ENCODE measurements around the gene MSANTD3. TPM values are rescaled to one million over a fixed set of nuclear protein-coding genes. Genes with fewer than 3 reads are reported as not detected.
A peak's percentile ranks its signal among the peaks of the same experiment; 100 is the strongest.

Gene MSANTD3
- total RNA-seq, 3 donors from 2014 or later (not counting 1 experiment from before 2014, with no cell fraction given): 11.3 to 15.6 (median 14.2) TPM

DNA sequence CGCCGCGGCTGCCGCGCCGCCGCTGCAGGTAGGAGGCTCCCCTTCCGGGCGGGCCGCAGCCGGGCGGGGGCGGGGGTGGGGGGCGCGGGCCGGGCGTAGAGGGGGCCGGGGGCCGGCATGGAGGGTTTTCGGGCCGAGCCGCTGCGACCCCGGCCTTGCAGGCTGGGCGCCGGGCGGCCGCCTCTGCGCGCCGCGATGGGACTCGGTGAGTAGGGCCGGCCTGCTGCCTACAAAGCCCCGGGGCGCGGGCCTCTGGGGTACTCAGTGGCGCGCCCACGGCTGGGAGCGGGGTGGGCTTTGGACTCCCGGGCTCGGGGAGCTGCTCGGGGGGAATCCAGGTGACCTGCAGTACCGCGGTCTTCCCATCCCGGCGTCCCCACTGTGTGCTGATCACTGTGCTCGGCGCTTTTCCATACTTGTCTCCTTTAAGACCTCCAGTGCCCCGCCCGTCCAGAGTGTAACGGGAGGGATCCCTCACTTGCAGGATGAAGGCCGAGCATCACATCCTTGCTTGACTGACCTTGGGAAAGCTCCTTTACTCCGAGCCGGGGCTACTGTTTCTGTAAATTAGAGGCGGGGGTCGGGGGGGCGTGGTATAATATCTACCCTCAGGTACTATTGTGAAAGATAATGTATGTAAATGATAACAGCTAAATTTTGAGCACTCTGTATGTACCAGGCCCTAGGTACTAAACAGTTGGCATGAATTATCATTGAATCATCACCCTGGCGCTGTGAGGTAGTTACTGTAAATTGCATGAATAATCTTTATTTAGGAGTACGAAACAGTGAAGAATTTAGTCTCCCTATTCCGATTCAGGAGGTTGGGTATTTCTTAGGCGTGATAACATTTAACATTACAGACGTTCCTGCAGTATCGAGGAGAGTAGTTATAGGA lies 672 bp downstream of the MSANTD3 start:
- H3K36me3 ChIP-seq (ENCODE audit: control insufficient read depth, insufficient read depth, low read length): no peaks in the 10 kb centered on the region
- H3K4me3 Mint-ChIP-seq: peak overlapping the region; percentile 71
- H3K9me3 ChIP-seq (ENCODE audit: control insufficient read depth, insufficient read depth, low read length): no peaks in the 10 kb centered on the region
- no peaks in the 10 kb centered on the region for H3K9me3 Mint-ChIP-seq
- intact Hi-C loops (cut with micrococcal nuclease): no loop called here
- peaks cover 20% of the 10 kb centered on the region for H3K4me1 ChIP-seq (ENCODE audit: control insufficient read depth, insufficient read depth, low read length)
- H3K27ac ChIP-seq (ENCODE audit: low read length): no peak overlapping the region
- DNase-seq: no peak
- peak overlapping the region; percentile 50 for H3K4me3 ChIP-seq (ENCODE audit: low read length)
- ATAC-seq: peak; percentile 49 to 57 (median 55)
- no peaks in the 10 kb centered on the region for H3K27me3 ChIP-seq (ENCODE audit: control insufficient read depth, insufficient read depth, low read length)
- no peaks in the 10 kb centered on the region for H3K36me3 Mint-ChIP-seq
- WGBS (ENCODE audit: insufficient coverage): 9% methylated on average over 60 of the region's 65 CpGs
- H3K27ac Mint-ChIP-seq: peak overlapping the region; percentile 55 to 58
- H3K27me3 Mint-ChIP-seq (ENCODE audit: low read depth in 2 of 2): peaks cover 0 to 2% of the 10 kb centered on the region in 2 donors
- TF ChIP-seq, protein P1, sequence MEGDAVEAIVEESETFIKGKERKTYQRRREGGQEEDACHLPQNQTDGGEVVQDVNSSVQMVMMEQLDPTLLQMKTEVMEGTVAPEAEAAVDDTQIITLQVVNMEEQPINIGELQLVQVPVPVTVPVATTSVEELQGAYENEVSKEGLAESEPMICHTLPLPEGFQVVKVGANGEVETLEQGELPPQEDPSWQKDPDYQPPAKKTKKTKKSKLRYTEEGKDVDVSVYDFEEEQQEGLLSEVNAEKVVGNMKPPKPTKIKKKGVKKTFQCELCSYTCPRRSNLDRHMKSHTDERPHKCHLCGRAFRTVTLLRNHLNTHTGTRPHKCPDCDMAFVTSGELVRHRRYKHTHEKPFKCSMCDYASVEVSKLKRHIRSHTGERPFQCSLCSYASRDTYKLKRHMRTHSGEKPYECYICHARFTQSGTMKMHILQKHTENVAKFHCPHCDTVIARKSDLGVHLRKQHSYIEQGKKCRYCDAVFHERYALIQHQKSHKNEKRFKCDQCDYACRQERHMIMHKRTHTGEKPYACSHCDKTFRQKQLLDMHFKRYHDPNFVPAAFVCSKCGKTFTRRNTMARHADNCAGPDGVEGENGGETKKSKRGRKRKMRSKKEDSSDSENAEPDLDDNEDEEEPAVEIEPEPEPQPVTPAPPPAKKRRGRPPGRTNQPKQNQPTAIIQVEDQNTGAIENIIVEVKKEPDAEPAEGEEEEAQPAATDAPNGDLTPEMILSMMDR (IDR thresholded peaks at IDR 0.05): no peak
- H3K4me1 Mint-ChIP-seq: peaks cover 17 to 27% of the 10 kb centered on the region in 2 donors

DNA sequence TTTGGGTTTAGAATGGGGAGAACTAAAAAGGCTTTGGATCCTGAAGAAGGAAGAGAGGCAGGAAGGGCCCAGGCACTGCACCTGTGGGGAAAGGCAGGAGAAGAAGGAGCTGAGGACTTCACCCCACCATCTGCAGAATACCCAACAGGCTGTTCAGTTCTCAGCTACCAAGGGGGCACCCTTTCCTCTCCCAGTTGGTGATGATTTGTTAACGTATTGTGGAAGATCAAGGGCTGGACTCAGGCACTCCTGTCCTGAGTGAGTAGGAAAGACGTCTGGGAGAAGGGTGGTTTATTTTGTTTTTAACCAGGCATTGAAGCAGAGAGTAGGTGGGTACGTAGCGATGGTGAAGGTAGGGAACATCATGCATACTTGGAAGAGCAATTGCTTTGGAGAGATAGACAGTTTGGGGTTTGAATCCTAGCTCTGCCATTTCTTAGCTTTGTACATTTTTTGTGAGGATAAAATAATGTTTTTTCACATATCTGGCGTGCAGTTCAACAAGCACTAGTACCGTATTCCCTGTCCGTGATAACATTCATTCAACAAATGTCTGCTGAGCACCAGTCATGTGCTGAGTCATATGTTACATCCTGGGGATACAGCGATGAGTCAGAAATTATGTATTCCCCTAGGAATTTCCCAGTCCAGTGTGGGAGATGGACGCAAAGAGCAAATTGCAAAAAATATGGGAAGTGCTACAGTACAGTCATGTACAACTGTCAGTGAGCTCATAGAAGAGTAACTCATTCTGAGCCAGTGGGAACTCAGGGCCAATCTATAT lies 2.1 kb downstream of the MSANTD3 start:
- Mint-ChIP-seq H3K9me3 (no peaks in the 10 kb centered on the region), H3K27me3 (ENCODE audit: low read depth in 2 of 2) (no peaks in the 10 kb centered on the region), H3K36me3 (no peaks in the 10 kb centered on the region), H3K4me3 (peak overlapping the region; percentile 18), H3K4me1 (peaks cover 17 to 27% of the 10 kb centered on the region in 2 donors), H3K27ac (no peak overlapping the region)
- intact Hi-C loops (cut with micrococcal nuclease): no loop called here
- DNase-seq: no peak
- H3K27ac ChIP-seq (ENCODE audit: low read length): no peak overlapping the region
- no peak for ATAC-seq
- peaks cover 20% of the 10 kb centered on the region for H3K4me1 ChIP-seq (ENCODE audit: control insufficient read depth, insufficient read depth, low read length)
- 92% methylated on average over 9 of the region's 9 CpGs for WGBS (ENCODE audit: insufficient coverage)
- TF ChIP-seq, protein P1 (IDR thresholded peaks at IDR 0.05): no peak
- H3K9me3 ChIP-seq (ENCODE audit: control insufficient read depth, insufficient read depth, low read length): no peaks in the 10 kb centered on the region
- no peak overlapping the region for H3K4me3 ChIP-seq (ENCODE audit: low read length)
- H3K27me3 ChIP-seq (ENCODE audit: control insufficient read depth, insufficient read depth, low read length): no peaks in the 10 kb centered on the region
- H3K36me3 ChIP-seq (ENCODE audit: control insufficient read depth, insufficient read depth, low read length): no peaks in the 10 kb centered on the region

DNA sequence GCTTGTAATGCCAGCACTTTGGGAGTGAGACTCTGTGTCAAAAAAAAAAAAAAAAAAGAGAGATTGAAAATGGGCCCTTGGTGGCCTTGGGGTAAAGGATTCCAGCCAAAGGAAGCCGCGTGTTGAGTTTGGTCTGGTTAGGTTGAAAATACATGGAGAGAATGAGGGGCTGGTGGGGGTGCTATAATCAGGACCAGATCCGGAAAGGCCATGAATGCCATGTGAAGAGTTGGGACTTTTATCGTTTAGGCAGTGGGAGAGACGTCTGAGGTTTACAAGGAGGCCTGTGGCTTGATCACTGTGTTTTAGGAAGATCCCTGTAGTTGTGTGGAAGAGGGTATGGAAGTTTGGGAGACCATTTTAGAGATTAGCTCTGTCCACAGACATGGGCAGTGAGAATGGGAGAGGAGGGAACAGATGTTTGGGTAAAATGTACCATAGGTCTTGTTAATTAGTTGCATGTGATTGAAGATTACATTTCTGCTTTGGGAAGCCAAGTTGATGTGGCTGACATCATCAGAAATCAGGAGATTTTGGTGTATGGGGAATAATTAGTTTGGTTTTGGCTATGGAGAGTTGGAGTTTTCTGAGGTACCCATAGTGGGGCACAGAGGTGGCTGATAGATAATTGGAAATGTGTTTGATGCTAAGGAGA lies 3.5 kb downstream of the MSANTD3 start:
- H3K4me1 Mint-ChIP-seq: peaks cover 17 to 27% of the 10 kb centered on the region in 2 donors
- DNase-seq (no peak), ATAC-seq (no peak)
- H3K36me3 ChIP-seq (ENCODE audit: control insufficient read depth, insufficient read depth, low read length): no peaks in the 10 kb centered on the region
- peaks cover 20% of the 10 kb centered on the region for H3K4me1 ChIP-seq (ENCODE audit: control insufficient read depth, insufficient read depth, low read length)
- no peaks in the 10 kb centered on the region for H3K27me3 ChIP-seq (ENCODE audit: control insufficient read depth, insufficient read depth, low read length)
- no peaks in the 10 kb centered on the region for H3K27me3 Mint-ChIP-seq (ENCODE audit: low read depth in 2 of 2)
- H3K27ac Mint-ChIP-seq: no peak overlapping the region
- TF ChIP-seq, protein P1 (IDR thresholded peaks at IDR 0.05): no peak
- no peak overlapping the region for H3K27ac ChIP-seq (ENCODE audit: low read length)
- H3K9me3 Mint-ChIP-seq: no peaks in the 10 kb centered on the region
- no peak overlapping the region for H3K4me3 Mint-ChIP-seq
- H3K4me3 ChIP-seq (ENCODE audit: low read length): no peak overlapping the region
- no peaks in the 10 kb centered on the region for H3K9me3 ChIP-seq (ENCODE audit: control insufficient read depth, insufficient read depth, low read length)
- WGBS (ENCODE audit: insufficient coverage): 97% methylated on average over 5 of the region's 5 CpGs
- no peaks in the 10 kb centered on the region for H3K36me3 Mint-ChIP-seq
- intact Hi-C loops (cut with micrococcal nuclease): no loop called here
